ACC112 (cell line): ENCODE measurements around the gene CLSTN3.

Experiments
- H2AFZ ChIP-seq: fragments of 200-600 bp; sonication (generic); one replicate; pipeline ENCODE4 v1.6.0; 2017; ENCODE audit warnings: antibody characterized with exemption, low read length; ENCODE audit not compliant: unreplicated experiment
- H3K27ac ChIP-seq: fragments of 200-600 bp; sonication (generic); 2 replicates; pipeline ENCODE4 v1.5.1; 2014; ENCODE audit warnings: low read depth, mild to moderate bottlenecking, antibody characterized with exemption, low read length, moderate library complexity
- H3K27me3 ChIP-seq: fragments of 200-600 bp; sonication (generic); 2 replicates; pipeline ENCODE4 v1.6.1; 2014; ENCODE audit warnings: mild to moderate bottlenecking, antibody characterized with exemption, low read length, moderate library complexity, mixed read lengths; ENCODE audit not compliant: insufficient read depth
- H3K36me3 ChIP-seq: fragments of 200-600 bp; sonication (generic); 2 replicates; pipeline ENCODE4 v1.6.1; 2016; ENCODE audit warnings: mild to moderate bottlenecking, antibody characterized with exemption, low read length, moderate library complexity, mixed read lengths; ENCODE audit not compliant: insufficient read depth
- H3K4me1 ChIP-seq: fragments of 200-600 bp; sonication (generic); one replicate; pipeline ENCODE4 v1.6.1; 2016; ENCODE audit warnings: low read length, mixed read lengths; ENCODE audit not compliant: insufficient read depth, unreplicated experiment, control insufficient read depth
- H3K4me3 ChIP-seq: fragments of 200-600 bp; sonication (generic); 2 replicates; pipeline ENCODE4 v1.5.1; 2014; ENCODE audit warnings: mild to moderate bottlenecking, low read depth, low read length
- H3K79me2 ChIP-seq: fragments of 200-600 bp; sonication (generic); one replicate; pipeline ENCODE4 v1.6.0; 2016; ENCODE audit warnings: low read length; ENCODE audit not compliant: control insufficient read depth, unreplicated experiment, insufficient read depth

Gene CLSTN3

DNA sequence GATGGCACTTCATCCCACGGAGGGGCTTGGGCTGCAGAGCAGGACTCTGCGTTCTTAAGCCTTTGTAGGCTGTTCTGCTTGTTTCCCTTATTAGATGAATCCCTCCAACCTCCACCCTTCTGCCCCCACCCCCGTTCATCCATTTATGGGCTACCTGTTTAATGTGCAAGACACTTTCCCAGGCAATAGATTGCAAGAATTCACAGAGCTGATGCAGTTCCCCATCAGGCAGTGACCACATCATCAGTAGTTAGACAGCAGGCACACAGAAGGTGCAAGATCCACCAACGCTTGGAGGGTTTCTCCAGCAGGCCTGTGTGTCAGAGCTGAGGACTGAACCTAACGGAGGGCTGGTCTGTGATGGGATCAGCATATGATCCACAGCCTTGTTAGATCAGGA lies 36.7 kb upstream of the CLSTN3 start:
- peaks cover 3% of the 10 kb centered on the region; the same call in 1 of the 2 replicates for H3K36me3 ChIP-seq
- no peaks in the 10 kb centered on the region for H3K27me3 ChIP-seq
- H2AFZ ChIP-seq, result no peak overlapping the region
- H3K79me2 ChIP-seq, result no peaks in the 10 kb centered on the region
- no peak overlapping the region for H3K27ac ChIP-seq
- H3K4me3 ChIP-seq, result no peak overlapping the region
- peaks cover 33% of the 10 kb centered on the region for H3K4me1 ChIP-seq

DNA sequence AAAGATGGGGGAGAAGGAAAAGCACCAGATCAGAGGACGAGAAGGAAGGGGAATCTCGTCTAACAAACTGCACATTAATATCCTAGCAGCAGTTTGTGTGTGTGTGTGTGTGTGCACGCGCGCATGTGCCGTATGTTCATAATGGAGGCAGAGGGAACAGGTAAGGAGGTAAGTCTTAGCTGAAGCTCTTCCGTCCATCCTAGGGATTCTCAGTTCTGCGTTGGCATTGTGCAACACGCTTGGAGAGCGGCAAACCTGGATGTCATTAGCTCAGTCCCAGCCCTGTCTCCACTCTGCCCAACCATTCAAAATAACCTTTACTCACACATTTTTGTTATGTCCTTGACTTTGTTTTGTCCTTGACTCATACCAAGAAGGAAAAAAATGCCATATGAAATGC lies 36.3 kb upstream of the CLSTN3 start:
- H3K4me1 ChIP-seq, result peaks cover 33% of the 10 kb centered on the region

DNA sequence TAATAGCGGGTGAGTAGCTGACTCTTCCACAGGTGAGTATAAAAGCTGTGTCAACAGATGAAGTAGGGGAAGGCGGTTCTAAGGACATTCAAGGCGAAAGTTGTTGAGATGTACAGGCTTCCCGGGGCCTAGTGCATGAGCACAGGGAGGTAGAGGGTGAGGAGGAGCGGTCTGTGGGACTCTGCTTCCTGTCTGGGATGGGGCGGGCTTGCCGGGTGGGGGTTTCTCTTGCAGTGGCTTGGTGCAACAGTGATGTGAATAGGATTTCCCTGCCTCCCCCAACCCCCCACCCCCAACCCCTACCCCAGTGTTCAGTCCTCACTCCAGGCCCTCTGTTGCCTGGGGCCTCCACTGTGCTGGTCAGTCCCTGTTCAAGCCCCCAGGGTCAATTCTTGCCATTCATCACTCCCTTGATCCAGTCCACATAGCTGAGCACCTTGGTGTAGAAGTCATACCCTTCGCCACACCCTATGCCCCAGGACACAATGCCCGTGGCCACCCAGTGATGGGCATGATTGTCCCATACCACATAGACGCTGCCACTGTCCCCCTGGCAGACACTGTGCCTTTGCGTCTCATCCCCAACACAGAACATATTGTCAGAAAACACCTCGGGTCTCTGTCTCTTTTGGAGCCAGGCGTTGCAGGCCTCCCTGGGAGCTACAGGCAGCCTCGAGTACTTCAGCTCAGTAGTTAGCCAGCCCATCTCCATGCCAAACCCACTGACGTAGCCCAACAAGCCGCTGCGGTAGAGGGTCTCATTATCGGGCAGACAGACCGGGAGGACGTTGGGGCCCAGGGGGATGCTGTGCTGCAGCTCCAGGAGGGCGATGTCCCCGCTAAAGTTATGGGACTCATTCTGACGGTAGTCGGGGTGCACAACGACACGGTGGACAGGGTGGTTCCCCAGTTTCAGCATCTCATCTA lies 33.9 kb upstream of the CLSTN3 start:
- peaks cover 24% of the 10 kb centered on the region for H3K4me1 ChIP-seq
- H3K27me3 ChIP-seq, result no peaks in the 10 kb centered on the region
- no peak overlapping the region for H2AFZ ChIP-seq
- no peak overlapping the region for H3K4me3 ChIP-seq
- H3K27ac ChIP-seq, result no peak overlapping the region
- peaks cover 13% of the 10 kb centered on the region for H3K36me3 ChIP-seq
- H3K79me2 ChIP-seq, result no peaks in the 10 kb centered on the region

More for the DNA sequence above, 36.3 kb upstream of the CLSTN3 start:
- Histone ChIP-seq H2AFZ (no peak overlapping the region), H3K36me3 (peaks cover 5% of the 10 kb centered on the region; the same call in 1 of the 2 replicates), H3K79me2 (no peaks in the 10 kb centered on the region), H3K27ac (no peak overlapping the region; the same call in 1 of the 2 replicates), H3K27me3 (no peaks in the 10 kb centered on the region), H3K4me3 (no peak overlapping the region)

DNA sequence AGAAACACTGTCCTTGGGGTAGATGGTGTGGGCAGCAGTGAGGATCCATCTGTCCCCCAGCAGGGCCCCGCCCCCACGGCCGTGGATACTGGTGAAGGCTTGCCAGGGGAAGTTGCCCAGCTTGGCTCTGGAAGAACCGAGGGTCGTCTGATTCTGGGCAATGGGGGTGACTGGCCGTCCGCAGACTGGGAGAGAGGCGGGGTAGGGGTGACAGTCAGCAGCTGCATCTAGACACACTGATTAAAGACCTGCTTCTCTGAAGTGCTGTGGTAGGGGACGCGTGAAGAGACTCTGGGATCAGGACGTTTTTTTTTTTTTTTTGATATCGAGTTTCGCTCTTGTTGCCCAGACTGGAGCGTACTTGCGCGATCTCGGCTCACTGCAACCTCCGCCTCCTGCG lies 33.2 kb upstream of the CLSTN3 start:
- Histone ChIP-seq H3K4me1 (peaks cover 24% of the 10 kb centered on the region), H3K27me3 (no peaks in the 10 kb centered on the region), H3K4me3 (no peak overlapping the region), H3K27ac (no peak overlapping the region), H2AFZ (no peak overlapping the region), H3K36me3 (peaks cover 13% of the 10 kb centered on the region), H3K79me2 (no peaks in the 10 kb centered on the region)

- no peaks in the 10 kb centered on the region for H3K27me3 ChIP-seq
- H3K4me1 ChIP-seq, result peaks cover 16% of the 10 kb centered on the region
- peaks cover 22% of the 10 kb centered on the region for H3K36me3 ChIP-seq
- peaks cover 4% of the 10 kb centered on the region for H3K79me2 ChIP-seq
- no peak overlapping the region for H3K27ac ChIP-seq
- no peak overlapping the region for H2AFZ ChIP-seq
- H3K4me3 ChIP-seq, result no peak overlapping the region
Observed at GRCh38 chr12:7099290-7099996, 30.7 kb upstream of the CLSTN3 start.

- no peak overlapping the region for H3K4me3 ChIP-seq
- no peak overlapping the region for H3K27ac ChIP-seq
- H3K4me1 ChIP-seq, result peaks cover 13% of the 10 kb centered on the region
- H3K36me3 ChIP-seq, result peaks cover 22% of the 10 kb centered on the region
- H3K79me2 ChIP-seq, result peaks cover 9% of the 10 kb centered on the region
- H3K27me3 ChIP-seq, result no peaks in the 10 kb centered on the region
- no peak overlapping the region for H2AFZ ChIP-seq
Observed at GRCh38 chr12:7100239-7100638, 29.9 kb upstream of the CLSTN3 start.

GRCh38 chr12:7101047-7101693 lies 29.0 kb upstream of the CLSTN3 start:
- peak overlapping the region; percentile 50 for H3K27ac ChIP-seq
- H2AFZ ChIP-seq, result no peak overlapping the region
- peak overlapping the region; percentile 44; the same call in 1 of the 2 replicates for H3K4me3 ChIP-seq
- peaks cover 30% of the 10 kb centered on the region for H3K36me3 ChIP-seq
- peaks cover 18% of the 10 kb centered on the region for H3K79me2 ChIP-seq
- no peaks in the 10 kb centered on the region for H3K27me3 ChIP-seq
- H3K4me1 ChIP-seq, result peaks cover 13% of the 10 kb centered on the region

- Histone ChIP-seq H2AFZ (no peak overlapping the region), H3K36me3 (peaks cover 34% of the 10 kb centered on the region), H3K27ac (peak overlapping the region; percentile 50), H3K27me3 (no peaks in the 10 kb centered on the region), H3K79me2 (peaks cover 23% of the 10 kb centered on the region), H3K4me3 (peak overlapping the region; percentile 44; the same call in 1 of the 2 replicates), H3K4me1 (peaks cover 13% of the 10 kb centered on the region)
Observed at GRCh38 chr12:7101694-7102131, 28.5 kb upstream of the CLSTN3 start.

GRCh38 chr12:7102582-7102981 lies 27.6 kb upstream of the CLSTN3 start:
- Histone ChIP-seq H3K36me3 (peaks cover 34% of the 10 kb centered on the region), H3K27ac (no peak overlapping the region), H3K4me1 (peaks cover 13% of the 10 kb centered on the region), H3K27me3 (no peaks in the 10 kb centered on the region), H3K4me3 (no peak overlapping the region), H3K79me2 (peaks cover 29% of the 10 kb centered on the region), H2AFZ (no peak overlapping the region)

DNA sequence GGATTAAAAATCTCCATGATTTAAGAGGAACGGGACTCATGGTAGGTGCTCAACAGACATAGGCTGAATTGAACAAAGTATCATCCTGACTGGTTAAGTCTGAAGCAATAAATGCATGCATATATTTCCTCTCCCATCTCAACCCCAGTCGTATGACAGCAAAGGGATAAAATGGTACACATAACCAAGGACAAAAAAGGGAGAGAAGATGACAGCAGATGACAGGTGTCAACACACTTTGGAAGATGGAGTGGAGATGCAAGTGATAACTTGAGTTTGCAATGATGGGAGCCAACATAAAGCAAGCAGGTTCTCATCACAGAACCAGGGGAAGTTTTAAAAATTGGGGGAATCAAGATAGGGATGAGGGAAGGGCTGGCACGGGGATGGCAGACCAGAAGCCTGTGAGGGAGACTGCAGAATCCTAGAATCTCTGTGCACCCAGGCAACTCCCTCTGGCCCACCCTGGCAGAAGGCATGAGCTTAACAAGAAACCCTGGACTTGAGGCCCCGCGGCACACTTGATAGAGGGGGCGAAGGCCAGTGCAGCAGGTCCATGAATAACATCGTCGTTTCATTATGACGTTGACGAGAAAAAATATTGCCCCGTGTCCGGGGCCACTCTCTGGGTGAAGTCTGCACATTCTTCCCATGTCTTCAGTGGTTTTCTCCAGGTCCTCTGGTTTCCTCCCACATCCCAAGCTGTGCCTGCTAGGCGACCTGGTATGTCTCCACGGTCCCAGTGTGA lies 26.2 kb upstream of the CLSTN3 start:
- Histone ChIP-seq H3K79me2 (peaks cover 39% of the 10 kb centered on the region), H3K27ac (no peak overlapping the region), H3K36me3 (peaks cover 29% of the 10 kb centered on the region), H2AFZ (no peak overlapping the region), H3K4me3 (no peak overlapping the region), H3K27me3 (no peaks in the 10 kb centered on the region), H3K4me1 (peaks cover 13% of the 10 kb centered on the region)
